Effector CD4-positive, alpha-beta T cell (primary cell): ENCODE data around the gene KTN1.

ENCODE experiments used
- DNase-seq: peaks from one replicate; pipeline ENCODE4 v3.0.0-alpha.2; 2020
- total RNA-seq: gene quantifications from one replicate; lab custom pipeline; 2026; lab: John Stamatoyannopoulos, UW

The KTN1 gene
- 200 reads per million, percentile 92 among the genes with 10 or more reads in this experiment for total RNA-seq

GRCh38 chr14:55579724-55580469 lies at the start of gene KTN1:
TSS of gene KTN1 (plus strand) at chr14:55580207. CDS start at chr14:55612049, 31,842 bp downstream.
- peak; percentile 80 for DNase-seq

- no peak for DNase-seq
Measured at GRCh38 chr14:55530464-55530863, 49.5 kb upstream of the KTN1 start.

GRCh38 chr14:55532645-55533344 lies 47.2 kb upstream of the KTN1 start:
- DNase-seq, result no peak

GRCh38 chr14:55533960-55534359 lies 46.0 kb upstream of the KTN1 start:
- no peak for DNase-seq

- DNase-seq, result no peak
Measured at GRCh38 chr14:55535516-55536203, 44.3 kb upstream of the KTN1 start.

GRCh38 chr14:55536204-55536708 lies 43.8 kb upstream of the KTN1 start:
- DNase-seq, result no peak

- no peak for DNase-seq
Measured at GRCh38 chr14:55537782-55538181, 42.2 kb upstream of the KTN1 start.

- DNase-seq, result no peak
Measured at GRCh38 chr14:55539975-55540374, 40.0 kb upstream of the KTN1 start.

- DNase-seq, result no peak
Measured at GRCh38 chr14:55540847-55541773, 38.9 kb upstream of the KTN1 start.

GRCh38 chr14:55545779-55546178 lies 34.2 kb upstream of the KTN1 start:
- DNase-seq, result no peak

GRCh38 chr14:55546212-55546874 lies 33.7 kb upstream of the KTN1 start:
- no peak for DNase-seq

- no peak for DNase-seq
Measured at GRCh38 chr14:55547650-55548315, 32.2 kb upstream of the KTN1 start.

- no peak for DNase-seq
Measured at GRCh38 chr14:55553791-55554190, 26.2 kb upstream of the KTN1 start.

- DNase-seq, result no peak
Measured at GRCh38 chr14:55556929-55557623, 22.9 kb upstream of the KTN1 start.

- no peak for DNase-seq
Measured at GRCh38 chr14:55562135-55562534, 17.9 kb upstream of the KTN1 start.

- DNase-seq, result no peak
Measured at GRCh38 chr14:55568618-55569017, 11.4 kb upstream of the KTN1 start.

GRCh38 chr14:55571125-55571889 lies 8.7 kb upstream of the KTN1 start:
- no peak for DNase-seq

- no peak for DNase-seq
Measured at GRCh38 chr14:55572578-55572977, 7.4 kb upstream of the KTN1 start.

- DNase-seq, result no peak
Measured at GRCh38 chr14:55574988-55575387, 5.0 kb upstream of the KTN1 start.

- no peak for DNase-seq
Measured at GRCh38 chr14:55577229-55577628, 2.8 kb upstream of the KTN1 start.
